H1 (cell line): ENCODE results near the gene TNNT1. TPM values are rescaled to one million over a fixed set of nuclear protein-coding genes. Genes with fewer than 3 reads are reported as not detected.
A peak's percentile ranks its signal among the peaks of the same experiment; 100 is the strongest.

Experiments used
- CTCF ChIA-PET: fragments of 300-600 bp; sonication (Branson Sonifier 250); formaldehyde crosslinking; loops from one replicate; lab custom pipeline; 2021; ENCODE audit not compliant: partially characterized antibody; lab: Charles Lee
- POLR2A ChIA-PET: fragments of 300-600 bp; sonication (Branson Sonifier 250); formaldehyde crosslinking; loops from one replicate; lab custom pipeline; 2021; ENCODE audit warnings: inconsistent platforms; ENCODE audit not compliant: partially characterized antibody; lab: Charles Lee
- DNase-seq, 2 experiments: peaks; one replicate each; pipeline versions ENCODE4 v3.0.0 to v3.0.0-alpha.2; 2010 to 2022; ENCODE audit warnings: low spot score in 2 of 2, low read depth in 1 of 2, mixed read lengths in 1 of 2
- FAIRE-seq: peaks from 2 replicates; lab custom pipeline; 2011; peaks lifted over from hg19 to GRCh38; lab: Jason Lieb, UNC
- H2AFZ ChIP-seq: 2 replicates; pipeline ENCODE4 v1.8.1; 2012; ENCODE audit warnings: low read length, inconsistent platforms
- H2AK5ac ChIP-seq: 2 replicates; pipeline ENCODE4 v1.6.1; 2013; ENCODE audit warnings: low read depth, low read length
- H2BK120ac ChIP-seq: replicated peaks from 2 replicates; pipeline ENCODE3; 2013; ENCODE audit warnings: low read depth, low read length, inconsistent platforms
- H2BK12ac ChIP-seq: 2 replicates; pipeline ENCODE4 v1.6.1; 2013; ENCODE audit warnings: low read depth, low read length
- H2BK15ac ChIP-seq: 2 replicates; pipeline ENCODE4 v1.6.1; 2013; ENCODE audit warnings: low read length
- H2BK20ac ChIP-seq: 2 replicates; pipeline ENCODE4 v1.6.1; 2013; ENCODE audit warnings: low read length
- H2BK5ac ChIP-seq: 2 replicates; pipeline ENCODE4 v1.6.1; 2013; ENCODE audit warnings: low read depth, low read length
- H3K14ac ChIP-seq: 2 replicates; pipeline ENCODE4 v1.6.1; 2013; ENCODE audit warnings: inconsistent platforms; ENCODE audit not compliant: insufficient read length
- H3K18ac ChIP-seq: 2 replicates; pipeline ENCODE4 v1.6.1; 2013; ENCODE audit warnings: low read length; ENCODE audit errors: extremely low read depth
- H3K23ac ChIP-seq: 2 replicates; pipeline ENCODE4 v1.6.1; 2013; ENCODE audit warnings: inconsistent platforms; ENCODE audit not compliant: insufficient read length
- H3K23me2 ChIP-seq: 2 replicates; pipeline ENCODE4 v1.6.1; 2013; ENCODE audit warnings: low read depth, low read length
- H3K27ac ChIP-seq: 2 replicates; pipeline ENCODE4 v1.6.1; 2011; ENCODE audit warnings: low read depth, low read length, inconsistent platforms
- H3K27me3 ChIP-seq, 4 experiments: replicated peaks in 1 of 4; 1 replicate in 1 of 4; 2 replicates in 3 of 4; pipeline versions ENCODE4 v1.6.1 to v1.8.1; 2011 to 2013; ENCODE audit warnings: low read length in 3 of 4, mild to moderate bottlenecking in 3 of 4, inconsistent platforms in 2 of 4, mixed read lengths in 2 of 4, moderate library complexity in 1 of 4; ENCODE audit not compliant: control insufficient read depth in 3 of 4, insufficient read depth in 3 of 4; ENCODE audit errors: extremely low read depth in 1 of 4
- H3K36me3 ChIP-seq, 4 experiments: 2 replicates each; pipeline versions ENCODE4 v1.6.1 to v1.8.1; 2011 to 2013; ENCODE audit warnings: mild to moderate bottlenecking in 4 of 4, low read length in 3 of 4, moderate library complexity in 2 of 4, control low read depth in 1 of 4, inconsistent platforms in 1 of 4; ENCODE audit not compliant: insufficient read depth in 4 of 4, control insufficient read depth in 2 of 4
- H3K4ac ChIP-seq: replicated peaks from 2 replicates; pipeline ENCODE3; 2013; ENCODE audit warnings: low read length, low read depth, mixed read lengths, inconsistent platforms; ENCODE audit not compliant: insufficient read length
- H3K4me1 ChIP-seq, 4 experiments: replicated peaks in 1 of 4; 1 replicate in 1 of 4; 2 replicates in 3 of 4; pipeline versions ENCODE4 v1.6.1 to v1.8.1; 2011 to 2013; ENCODE audit warnings: low read length in 3 of 4, inconsistent platforms in 2 of 4, mixed read lengths in 1 of 4; ENCODE audit not compliant: insufficient read depth in 4 of 4, control insufficient read depth in 3 of 4
- H3K4me2 ChIP-seq, 2 experiments: 2 replicates each; pipeline versions ENCODE4 v1.6.1 to v1.8.1; 2011 to 2013; ENCODE audit warnings: low read depth in 2 of 2, low read length in 2 of 2, control low read depth in 1 of 2, inconsistent platforms in 1 of 2, mild to moderate bottlenecking in 1 of 2; ENCODE audit not compliant: insufficient read depth in 1 of 2
- H3K4me3 ChIP-seq, 4 experiments: fragments of 200-600, 300-600 bp in 1 of 4; sonication (generic), shearing (Covaris generic), sonication (Bioruptor Twin) in 1 of 4; 2 replicates each; pipeline versions ENCODE4 v1.5.1 to v1.8.1; 2011 to 2016; ENCODE audit warnings: low read length in 4 of 4, low read depth in 3 of 4, control low read depth in 2 of 4, inconsistent platforms in 2 of 4, mild to moderate bottlenecking in 2 of 4, mixed read lengths in 1 of 4, moderate library complexity in 1 of 4; ENCODE audit not compliant: insufficient read depth in 2 of 4; ENCODE audit errors: extremely low read depth in 1 of 4
- H3K56ac ChIP-seq: replicated peaks from 2 replicates; pipeline ENCODE3; 2013; ENCODE audit warnings: low read depth, mild to moderate bottlenecking, mixed read lengths, low read length, inconsistent platforms; ENCODE audit not compliant: insufficient read length
- H3K79me1 ChIP-seq: 2 replicates; pipeline ENCODE4 v1.6.1; 2013; ENCODE audit warnings: low read depth, low read length, control low read depth
- H3K79me2 ChIP-seq, 2 experiments: 2 replicates each; pipeline versions ENCODE4 v1.6.1 to v1.8.1; 2012 to 2013; ENCODE audit warnings: low read length in 2 of 2, mild to moderate bottlenecking in 2 of 2, inconsistent platforms in 1 of 2; ENCODE audit not compliant: insufficient read depth in 2 of 2, control insufficient read depth in 1 of 2
- H3K9ac ChIP-seq, 4 experiments: replicated peaks in 1 of 4; 1 replicate in 1 of 4; 2 replicates in 3 of 4; pipeline versions ENCODE4 v1.6.1 to v1.8.1; 2011 to 2013; ENCODE audit warnings: low read depth in 3 of 4, low read length in 3 of 4, control low read depth in 2 of 4, mild to moderate bottlenecking in 2 of 4, moderate library complexity in 2 of 4, inconsistent platforms in 1 of 4; ENCODE audit errors: extremely low read depth in 1 of 4
- H3K9me3 ChIP-seq, 2 experiments: 2 replicates each; pipeline versions ENCODE4 v1.6.1 to v1.8.1; 2012 to 2013; ENCODE audit warnings: mild to moderate bottlenecking in 2 of 2, moderate library complexity in 2 of 2, control low read depth in 1 of 2, inconsistent platforms in 1 of 2, low read depth in 1 of 2, low read length in 1 of 2, mixed read lengths in 1 of 2; ENCODE audit not compliant: insufficient read depth in 2 of 2
- H4K20me1 ChIP-seq, 2 experiments: replicated peaks in 1 of 2; 2 replicates each; pipeline versions ENCODE3 to v1.8.1; 2011 to 2013; ENCODE audit warnings: inconsistent platforms in 2 of 2, low read length in 2 of 2, mild to moderate bottlenecking in 1 of 2; ENCODE audit not compliant: insufficient read depth in 2 of 2, control insufficient read depth in 1 of 2
- H4K5ac ChIP-seq: 2 replicates; pipeline ENCODE4 v1.6.1; 2013; ENCODE audit warnings: low read length, low read depth, mixed read lengths, inconsistent platforms; ENCODE audit not compliant: insufficient read length
- H4K8ac ChIP-seq: 2 replicates; pipeline ENCODE4 v1.8.0; 2013; ENCODE audit warnings: mild to moderate bottlenecking, moderate library complexity, low read length, inconsistent platforms; ENCODE audit not compliant: insufficient read depth; ENCODE audit errors: extremely low read depth
- H4K91ac ChIP-seq: replicated peaks from 2 replicates; pipeline ENCODE3; 2013; ENCODE audit warnings: low read length, mixed read lengths, inconsistent platforms; ENCODE audit not compliant: insufficient read length
- CHD2 ChIP-seq: IDR thresholded peaks from 2 replicates; pipeline ENCODE4 v1.6.1; 2012; ENCODE audit warnings: low read length, improper control_type of control experiment
- CREB1 ChIP-seq: IDR thresholded peaks from 2 replicates; pipeline ENCODE4 v1.6.1; 2012; ENCODE audit warnings: inconsistent platforms
- SIX5 ChIP-seq: IDR thresholded peaks from 2 replicates; pipeline ENCODE4 v1.6.1; 2011; ENCODE audit warnings: mild to moderate bottlenecking, low read depth, low read length
- YY1 ChIP-seq: IDR thresholded peaks from 2 replicates; pipeline ENCODE4 v1.6.1; 2011; ENCODE audit warnings: low read depth, mild to moderate bottlenecking, low read length
- WGBS, 2 experiments: shearing (Covaris generic) in 1 of 2; methylation state at CpG; one replicate each; pipeline versions ENCODE4 v1.1.6 to v1.1.7; 2013 to 2015; ENCODE audit warnings: low lambda C conversion rate in 2 of 2, mixed read lengths in 2 of 2, inconsistent platforms in 1 of 2, low coverage in 1 of 2, missing lambda C conversion rate in 1 of 2; ENCODE audit not compliant: insufficient replicate concordance in 2 of 2, insufficient coverage in 1 of 2, insufficient read length in 1 of 2; ENCODE audit errors: extremely low coverage in 1 of 2, missing lambda C conversion rate in 1 of 2; 5-methylcytosine and 5-hydroxymethylcytosine counted together
- polyA plus RNA-seq, 7 experiments: library from polyadenylated mRNA; depleted of rRNA in 3 of 7; stranded (reverse) in 5 of 7; unstranded in 2 of 7; fragments of >200 nt in 5 of 7; fragments of 200-250 nt in 2 of 7; gene quantifications; 1 replicate in 5 of 7; 2 replicates in 1 of 7; 4 replicates in 1 of 7; pipeline versions ENCODE4 v1.2.1 to v1.2.3, GENCODE V29; 2011 to 2013; ENCODE audit warnings: missing spikeins in 2 of 7, mixed read lengths in 2 of 7
- total RNA-seq: library from RNA; stranded (reverse); fragmentation: NEBNext Ultra II Directional; extraction: Animal tissue kit (Norgen Biotek cat#: 25700); gene quantifications from 2 replicates; pipeline ENCODE4 v1.2.1, GENCODE V29; 2021

The TNNT1 gene
- total and polyA plus RNA-seq, 2 of the 8 experiments (the other 6 are each of a cell fraction or from before 2014, with no cell fraction given): 69.6 to 107 TPM

GRCh38 chr19:55196803-55197202, 47.8 kb upstream of the TNNT1 start:
- H3K56ac ChIP-seq: no peak overlapping the region
- H3K27ac ChIP-seq: no peak overlapping the region
- H3K18ac ChIP-seq: no peak overlapping the region
- H3K4me2 ChIP-seq: no peak overlapping the region
- H3K23me2 ChIP-seq: no peaks in the 10 kb centered on the region; the same call in 1 of the 2 replicates
- H4K5ac ChIP-seq: no peak overlapping the region
- 0 out of 2 replicates have a peak, but pooled peaks have one; percentile 20 for TF ChIP-seq YY1
- peak; percentile 86 for TF ChIP-seq SIX5
- no peak for TF ChIP-seq CHD2
- TF ChIP-seq CREB1: peak; percentile 43; the same call in 1 of the 2 replicates
- no peaks in the 10 kb centered on the region for H3K4me1 ChIP-seq
- H3K27me3 ChIP-seq: no peaks in the 10 kb centered on the region
- H3K9me3 ChIP-seq: no peaks in the 10 kb centered on the region
- H3K36me3 ChIP-seq: no peaks in the 10 kb centered on the region
- no peak overlapping the region for H3K4ac ChIP-seq
- no peak overlapping the region for H2BK12ac ChIP-seq
- H2BK15ac ChIP-seq: no peak overlapping the region
- no peak overlapping the region for H2AFZ ChIP-seq
- no peak overlapping the region for H3K9ac ChIP-seq
- H2BK20ac ChIP-seq: no peak overlapping the region
- no peak overlapping the region for H3K23ac ChIP-seq
- H4K91ac ChIP-seq: no peak overlapping the region
- POLR2A ChIA-PET: no interaction called here
- H4K8ac ChIP-seq: no peak overlapping the region; the same call in 1 of the 2 replicates
- no peak overlapping the region for H2BK5ac ChIP-seq
- H3K14ac ChIP-seq: no peak overlapping the region
- H2AK5ac ChIP-seq: no peak overlapping the region
- no peak overlapping the region for H3K4me3 ChIP-seq
- H4K20me1 ChIP-seq: no peaks in the 10 kb centered on the region
- WGBS, 2 experiments: 86% methylated on average over 10 of the region's 10 CpGs; no CpG with 5 or more reads in 1 of the 2 experiments
- no peaks in the 10 kb centered on the region for H3K79me1 ChIP-seq
- H3K79me2 ChIP-seq: no peaks in the 10 kb centered on the region
- FAIRE-seq: no peak
- no peak overlapping the region for H2BK120ac ChIP-seq
- no peak for DNase-seq
- CTCF ChIA-PET: interaction anchor here (0.7 to 1.7 kb wide), 3 partner anchors 31 to 296 kb away, joined by 3 to 6 read pairs (median 4); partner anchors contain the start of gene DNAAF3
